ENCODE data around the gene MXD3. TPM values are rescaled to one million over a fixed set of nuclear protein-coding genes. Genes with fewer than 3 reads are reported as not detected.

Gene MXD3
- total and polyA plus RNA-seq, 8 donors = 3.0 to 55.0 (median 6.5) TPM

- Histone ChIP-seq H3K4me1 (peaks cover 13 to 27% (median 15%) of the 10 kb centered on the region in 3 donors), H3K27ac (peak overlapping the region in 1 of 4 donors; percentile 34), H3K36me3 (peaks cover 0 to 43% (median 15%) of the 10 kb centered on the region in 3 donors), H3K27me3 (no peaks in the 10 kb centered on the region), H3K4me3 (no peak overlapping the region), H3K9me3 (no peaks in the 10 kb centered on the region)
- TF ChIP-seq CTCF (IDR thresholded peaks at IDR 0.05) = no peak
- intact Hi-C loops (cut with DNase I) = loop anchor here in 1 of 3 donors (10.0 kb wide), 1 partner anchor 162 kb away; the partner anchor contains the start of gene NSD1
- DNase-seq (peak in 1 of 6 donors; percentile 22), FAIRE-seq (no peak), ATAC-seq (peak in 3 of 4 donors; percentile 14 to 40 (median 35))
- WGBS, 2 donors = 44 to 51% methylated on average over 4 of the region's 4 CpGs
Measured at GRCh38 chr5:177296581-177296980, 15.1 kb downstream of the MXD3 start.

DNA sequence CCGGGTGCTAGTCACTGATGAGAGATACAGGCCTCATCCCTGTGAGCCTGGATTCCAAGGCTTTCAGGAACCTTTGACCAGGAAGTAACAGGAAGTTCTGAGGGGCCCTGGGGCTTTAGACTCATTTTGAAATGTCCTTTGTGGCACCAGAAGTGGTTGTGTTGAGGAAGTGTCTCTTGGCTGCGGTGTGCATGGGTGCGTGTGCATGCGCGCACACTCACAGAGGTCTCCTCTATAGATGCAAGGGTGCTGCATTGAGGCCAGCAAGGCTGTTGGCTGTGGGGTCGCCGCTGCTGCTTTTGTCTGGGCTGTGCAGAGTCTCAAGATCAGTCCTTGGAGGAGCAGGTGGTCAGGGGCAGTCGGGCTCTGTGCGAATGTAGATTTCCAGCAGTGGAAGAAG lies 15.8 kb downstream of the MXD3 start:
- DNase-seq = no peak
- H3K27ac ChIP-seq = peak overlapping the region in 1 of 4 donors; percentile 34

DNA sequence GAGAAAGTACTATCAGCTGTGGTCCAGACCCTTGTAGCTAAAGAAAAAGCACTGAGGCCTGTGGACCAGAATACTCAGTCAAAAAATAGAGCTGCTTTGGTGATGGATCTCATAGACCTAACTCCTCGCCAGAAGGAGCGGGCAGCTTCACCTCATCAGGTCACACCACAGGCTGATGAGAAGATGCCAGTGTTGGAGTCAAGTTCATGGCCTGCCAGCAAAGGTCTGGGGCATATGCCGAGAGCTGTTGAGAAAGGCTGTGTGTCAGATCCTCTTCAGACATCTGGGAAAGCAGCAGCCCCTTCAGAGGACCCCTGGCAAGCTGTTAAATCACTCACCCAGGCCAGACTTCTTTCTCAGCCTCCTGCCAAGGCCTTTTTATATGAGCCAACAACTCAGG lies 17.1 kb downstream of the MXD3 start:
- peaks cover 0 to 9% (median 0%) of the 10 kb centered on the region in 3 donors for H3K4me1 ChIP-seq
- FAIRE-seq (no peak), ATAC-seq (no peak), DNase-seq (no peak)
- peaks cover 0 to 52% (median 15%) of the 10 kb centered on the region in 3 donors for H3K36me3 ChIP-seq
- H3K27ac ChIP-seq = no peak overlapping the region
- no peaks in the 10 kb centered on the region for H3K9me3 ChIP-seq
- intact Hi-C loops (cut with DNase I) = loop anchor here in 1 of 3 donors (10.0 kb wide), 1 partner anchor 160 kb away; the partner anchor contains the start of gene NSD1
- H3K27me3 ChIP-seq = no peaks in the 10 kb centered on the region
- H3K4me3 ChIP-seq = no peak overlapping the region
- WGBS, 2 donors = 92 to 98% methylated on average over 3 of the region's 3 CpGs
- no peak for TF ChIP-seq CTCF (IDR thresholded peaks at IDR 0.05)

More for the DNA sequence above, 15.8 kb downstream of the MXD3 start:
- Histone ChIP-seq H3K36me3 (peaks cover 0 to 43% (median 15%) of the 10 kb centered on the region in 3 donors), H3K4me3 (no peak overlapping the region), H3K9me3 (no peaks in the 10 kb centered on the region), H3K4me1 (peaks cover 8 to 20% (median 8%) of the 10 kb centered on the region in 3 donors), H3K27me3 (no peaks in the 10 kb centered on the region)
- intact Hi-C loops (cut with DNase I) = loop anchor here in 1 of 3 donors (10.0 kb wide), 1 partner anchor 161 kb away; the partner anchor contains the start of gene NSD1
- 89 to 92% methylated on average over 9 of the region's 9 CpGs for WGBS, 2 donors
- no peak for ATAC-seq
- FAIRE-seq = no peak
- no peak for TF ChIP-seq CTCF (IDR thresholded peaks at IDR 0.05)

GRCh38 chr5:177293819-177294581 lies 17.7 kb downstream of the MXD3 start:
- intact Hi-C loops (cut with DNase I) = loop anchor here in 1 of 3 donors (10.0 kb wide), 1 partner anchor 159 kb away; the partner anchor contains the start of gene NSD1
- WGBS, 2 donors = 93 to 94% methylated on average over 12 of the region's 12 CpGs
- DNase-seq (no peak), FAIRE-seq (no peak), ATAC-seq (no peak)
- Histone ChIP-seq H3K9me3 (no peaks in the 10 kb centered on the region), H3K27me3 (no peaks in the 10 kb centered on the region), H3K27ac (no peak overlapping the region), H3K36me3 (peaks cover 0 to 52% (median 15%) of the 10 kb centered on the region in 3 donors), H3K4me3 (no peak overlapping the region), H3K4me1 (peaks cover 0 to 7% (median 0%) of the 10 kb centered on the region in 3 donors)
- no peak for TF ChIP-seq CTCF (IDR thresholded peaks at IDR 0.05)

Data from pancreas (tissue), 10 donors.